Tibial nerve (tissue), 3 donors: ENCODE data around the gene CPB2.

ENCODE experiments used
- POLR2A ChIP-seq, 2 donors: fragments of 450-650 bp; IDR thresholded peaks; one replicate each; pipeline ENCODE4 v1.6.1; 2017; ENCODE audit warnings: antibody characterized with exemption in 2 of 2, mild to moderate bottlenecking in 2 of 2, moderate library complexity in 2 of 2
- TF ChIP-seq, protein P1 (sequence below), 5 experiments: fragments of 200-600 bp in 3 of 5; fragments of 450-650 bp in 2 of 5; sonication (generic) in 3 of 5; IDR thresholded peaks; one replicate each; pipeline ENCODE4 v1.5.1; 2016 to 2019; ENCODE audit warnings: antibody characterized with exemption in 5 of 5, mild to moderate bottlenecking in 3 of 5, moderate library complexity in 2 of 5

GRCh38 chr13:46145950-46146349 is 41.1 kb upstream of the CPB2 start:
- TF ChIP-seq POLR2A (IDR thresholded peaks at IDR 0.05): no peak
- TF ChIP-seq, protein P1, sequence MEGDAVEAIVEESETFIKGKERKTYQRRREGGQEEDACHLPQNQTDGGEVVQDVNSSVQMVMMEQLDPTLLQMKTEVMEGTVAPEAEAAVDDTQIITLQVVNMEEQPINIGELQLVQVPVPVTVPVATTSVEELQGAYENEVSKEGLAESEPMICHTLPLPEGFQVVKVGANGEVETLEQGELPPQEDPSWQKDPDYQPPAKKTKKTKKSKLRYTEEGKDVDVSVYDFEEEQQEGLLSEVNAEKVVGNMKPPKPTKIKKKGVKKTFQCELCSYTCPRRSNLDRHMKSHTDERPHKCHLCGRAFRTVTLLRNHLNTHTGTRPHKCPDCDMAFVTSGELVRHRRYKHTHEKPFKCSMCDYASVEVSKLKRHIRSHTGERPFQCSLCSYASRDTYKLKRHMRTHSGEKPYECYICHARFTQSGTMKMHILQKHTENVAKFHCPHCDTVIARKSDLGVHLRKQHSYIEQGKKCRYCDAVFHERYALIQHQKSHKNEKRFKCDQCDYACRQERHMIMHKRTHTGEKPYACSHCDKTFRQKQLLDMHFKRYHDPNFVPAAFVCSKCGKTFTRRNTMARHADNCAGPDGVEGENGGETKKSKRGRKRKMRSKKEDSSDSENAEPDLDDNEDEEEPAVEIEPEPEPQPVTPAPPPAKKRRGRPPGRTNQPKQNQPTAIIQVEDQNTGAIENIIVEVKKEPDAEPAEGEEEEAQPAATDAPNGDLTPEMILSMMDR (IDR thresholded peaks at IDR 0.05): no peak
